Measurements from ENCODE around the gene CLRN3.

- TF ChIP-seq EZH2phosphoT487 (IDR thresholded peaks at IDR 0.05; ENCODE audit: borderline replicate concordance) (no peak), CTCF (conservative IDR thresholded peaks at IDR 0.05; ENCODE audit: low read length) (no peak)
These were observed 17.7 kb upstream of the CLRN3 start for GRCh38 chr10:127910464-127910770.

All from Loucy (cell line).